GM13976 (cell line): ENCODE measurements around the gene APBA2.
A peak's percentile ranks its signal among the peaks of the same experiment; 100 is the strongest.

Source experiments
- DNase-seq: peaks from one replicate; pipeline ENCODE4 v3.0.0; 2012; ENCODE audit warnings: low spot score
- CTCF ChIP-seq: IDR thresholded peaks from 2 replicates; pipeline ENCODE4 v1.5.1; 2012; ENCODE audit warnings: borderline replicate concordance, mild to moderate bottlenecking; ENCODE audit not compliant: insufficient read depth; ENCODE audit errors: extremely low read depth, missing control alignments, control extremely low read depth
- in situ Hi-C: fragments of 300-500 bp; cut with MboI; formaldehyde crosslinking; loops from one replicate; pipeline ENCODE4 v1.12.0; 2022; ENCODE audit warnings: low sequenced_read_pairs, mixed read lengths, inconsistent platforms; ENCODE audit not compliant: unreplicated experiment

The APBA2 gene

DNA sequence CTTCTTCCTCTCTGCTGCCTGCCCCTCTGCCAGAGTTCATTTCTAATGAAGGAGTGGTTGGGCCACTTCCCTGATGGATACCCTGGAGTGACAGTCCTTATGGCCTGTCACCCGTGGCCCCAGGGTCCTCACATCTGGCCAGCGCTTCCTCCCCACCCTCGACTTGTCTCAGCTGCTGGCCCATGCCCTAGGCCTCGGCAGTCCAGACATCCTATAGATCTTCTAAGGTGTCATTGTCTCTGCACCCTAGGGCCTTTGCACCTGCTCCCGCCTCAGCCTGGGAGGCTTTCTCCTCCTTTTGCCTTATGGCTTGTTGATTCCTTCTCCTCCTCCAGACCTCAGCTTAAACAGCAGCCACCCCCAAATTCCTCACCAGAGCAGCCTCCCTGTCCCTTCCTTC lies 202.9 kb downstream of the APBA2 start:
- in situ Hi-C loops = no loop called here
- TF ChIP-seq CTCF = no peak

GRCh38 chr15:29089731-29090616 lies 204.2 kb downstream of the APBA2 start:
- TF ChIP-seq CTCF = no peak
- in situ Hi-C loops = no loop called here
- peak; percentile 36 for DNase-seq

More for the DNA sequence above, 202.9 kb downstream of the APBA2 start:
- no peak for DNase-seq

- DNase-seq = peak; percentile 70
- in situ Hi-C loops = no loop called here
- peak; percentile 42 for TF ChIP-seq CTCF
Measured at GRCh38 chr15:29090617-29091466, 205.1 kb downstream of the APBA2 start.

DNA sequence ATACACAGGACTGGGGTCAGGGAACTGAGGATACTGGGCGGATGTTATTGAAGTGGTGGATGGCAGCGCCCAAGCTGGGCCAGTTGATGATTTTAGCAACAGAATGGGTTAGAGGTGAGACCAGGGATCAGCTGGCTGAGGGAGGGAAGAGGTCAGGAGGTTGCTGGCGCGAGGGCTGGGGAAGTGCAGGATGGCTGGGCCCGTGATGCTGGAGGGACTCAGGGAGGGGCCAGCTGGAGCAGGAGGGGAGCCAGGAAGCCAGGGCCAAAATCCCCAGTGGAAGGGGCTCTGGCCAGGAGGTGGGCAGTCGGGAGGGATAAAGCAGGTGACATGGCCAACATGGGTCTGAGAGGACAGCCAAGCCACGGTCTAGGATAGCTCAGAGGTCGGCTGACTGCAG lies 205.9 kb downstream of the APBA2 start:
- TF ChIP-seq CTCF = no peak
- DNase-seq = no peak
- in situ Hi-C loops = no loop called here

DNA sequence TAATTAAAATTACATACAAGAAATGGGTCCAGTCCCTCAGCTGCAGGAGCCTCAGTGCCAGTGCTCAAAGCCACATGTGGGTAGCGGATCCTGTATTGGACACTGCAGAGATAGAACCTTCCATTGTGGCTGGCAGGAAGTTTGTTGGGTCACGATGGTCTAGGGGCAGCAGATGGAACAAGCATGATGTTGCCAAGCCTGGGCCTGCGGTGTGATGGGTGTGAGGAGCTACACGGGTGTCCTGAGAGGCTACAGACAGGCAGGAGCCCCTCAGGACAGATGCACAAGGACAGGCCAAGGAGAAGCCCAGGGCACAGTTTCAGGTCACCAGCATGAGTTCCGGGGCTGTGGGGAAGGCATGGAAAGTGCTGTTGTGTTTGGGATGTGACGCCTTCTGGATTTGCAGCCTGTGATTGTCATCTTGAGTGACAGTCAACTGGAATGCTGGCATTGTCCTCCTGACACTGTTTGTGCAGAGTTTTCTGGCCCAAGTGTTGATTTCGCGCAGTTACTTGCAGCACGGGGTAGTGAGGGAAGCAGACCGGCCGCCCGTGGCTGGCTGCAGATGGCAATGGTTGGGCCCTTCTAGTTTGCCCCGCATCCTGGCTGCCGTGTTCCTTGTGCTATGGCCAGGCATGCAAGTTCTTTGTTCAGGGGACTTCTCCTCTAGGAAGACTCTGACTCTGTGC lies 206.7 kb downstream of the APBA2 start:
- in situ Hi-C loops = no loop called here
- DNase-seq = no peak
- TF ChIP-seq CTCF = no peak

GRCh38 chr15:29093065-29093435 lies 207.3 kb downstream of the APBA2 start:
- no peak for TF ChIP-seq CTCF
- in situ Hi-C loops = no loop called here
- no peak for DNase-seq
